Astrocyte (in vitro differentiated cells and primary cell): ENCODE measurements around the gene CYBB.

Experiments used
- CTCF ChIP-seq: IDR thresholded peaks from 2 replicates; pipeline ENCODE4 v1.5.1; 2011; ENCODE audit warnings: low read depth, mild to moderate bottlenecking, inconsistent platforms, low read length, moderate library complexity; ENCODE audit not compliant: insufficient read depth
- EZH2 ChIP-seq: IDR thresholded peaks from 2 replicates; pipeline ENCODE4 v1.6.1; 2012; ENCODE audit warnings: mild to moderate bottlenecking, low read length, inconsistent platforms; ENCODE audit not compliant: insufficient read depth

- TF ChIP-seq CTCF (no peak), EZH2 (no peak)
Observed at GRCh38 chrX:37746218-37746941, 33.5 kb upstream of the CYBB start.
